C4-2B (cell line): Measurements from ENCODE around the gene SMARCB1.

Source experiments
- CTCF ChIP-seq: fragments of 450-650 bp; conservative IDR thresholded peaks from 2 replicates; pipeline ENCODE4 v1.5.1; 2017; ENCODE audit warnings: mild to moderate bottlenecking
- ZFX ChIP-seq: fragments of 450-650 bp; IDR thresholded peaks from 2 replicates; pipeline ENCODE4 v1.6.1; 2017

GRCh38 chr22:23762842-23763578 lies 23.8 kb upstream of the SMARCB1 start, which contains the start of gene C22orf15:
- no peak for TF ChIP-seq CTCF
- no peak for TF ChIP-seq ZFX
